Left lung (tissue), 10 donors: ENCODE data around the gene CACNA1F. TPM values are rescaled to one million over a fixed set of nuclear protein-coding genes. Genes with fewer than 3 reads are reported as not detected.

Experiments
- ATAC-seq: fragments of 200-7000 bp; cut with Tn5 transposase; one replicate; pipeline ENCODE4 v1.9.1; 2020; ENCODE audit warnings: moderate library complexity
- DNase-seq, 4 donors: peaks; one replicate each; pipeline ENCODE4 v3.0.0-alpha.2; 2013 to 2020
- H3K27ac ChIP-seq, 2 donors: fragments of 200-600 bp; sonication (generic) in 1 of 2; one replicate each; pipeline versions ENCODE4 v1.5.0 to v1.8.0; 2020 to 2021
- H3K27me3 ChIP-seq, 2 donors: fragments of 200-600 bp; sonication (generic) in 1 of 2; one replicate each; pipeline versions ENCODE4 v1.5.0 to v1.8.0; 2020 to 2021
- H3K36me3 ChIP-seq, 2 donors: fragments of 200-600 bp; sonication (generic) in 1 of 2; one replicate each; pipeline versions ENCODE4 v1.5.0 to v1.8.0; 2020 to 2021
- H3K4me1 ChIP-seq, 2 donors: fragments of 200-600 bp; one replicate each; pipeline ENCODE4 v1.8.0; 2021
- H3K4me3 ChIP-seq, 2 donors: fragments of 200-600 bp; sonication (generic) in 1 of 2; one replicate each; pipeline versions ENCODE4 v1.5.0 to v1.8.0; 2020 to 2021; ENCODE audit warnings: mild to moderate bottlenecking in 1 of 2
- H3K9me3 ChIP-seq, 2 donors: fragments of 200-600 bp; sonication (generic) in 1 of 2; one replicate each; pipeline versions ENCODE4 v1.5.0 to v1.8.0; 2020 to 2021
- intact Hi-C, 2 donors: fragments of 100-400 bp; cut with DNase I; formaldehyde crosslinking; loops; one replicate each; pipeline versions ENCODE4 v1.11.2 to v1.14.2; 2022
- polyA plus RNA-seq, 6 donors: library from polyadenylated mRNA; unstranded; fragments of 120-200 nt; gene quantifications; one replicate each; pipeline ENCODE4 v1.2.1, GENCODE V29; 2013; ENCODE audit not compliant: insufficient read length in 6 of 6
- total RNA-seq, 2 donors: library from RNA; stranded (reverse); fragmentation: NEBNext Ultra II Directional; extraction: Animal tissue kit (Norgen Biotek cat#: 25700); gene quantifications; one replicate each; pipeline ENCODE4 v1.2.1, GENCODE V29; 2021
- TF ChIP-seq, protein P1 (sequence below), 2 donors: fragments of 200-600 bp; sonication (generic) in 1 of 2; IDR thresholded peaks; one replicate each; pipeline versions ENCODE4 v1.5.0 to v1.8.0; 2021; ENCODE audit warnings: antibody characterized with exemption in 2 of 2
- donor health status: DM: no; HTN: yes; CAD: no.
- donor health status: DM: no; HTN: no; CAD: no.

The CACNA1F gene
- total and polyA plus RNA-seq, 8 donors = 0.20 to 0.73 (median 0.25) TPM

DNA sequence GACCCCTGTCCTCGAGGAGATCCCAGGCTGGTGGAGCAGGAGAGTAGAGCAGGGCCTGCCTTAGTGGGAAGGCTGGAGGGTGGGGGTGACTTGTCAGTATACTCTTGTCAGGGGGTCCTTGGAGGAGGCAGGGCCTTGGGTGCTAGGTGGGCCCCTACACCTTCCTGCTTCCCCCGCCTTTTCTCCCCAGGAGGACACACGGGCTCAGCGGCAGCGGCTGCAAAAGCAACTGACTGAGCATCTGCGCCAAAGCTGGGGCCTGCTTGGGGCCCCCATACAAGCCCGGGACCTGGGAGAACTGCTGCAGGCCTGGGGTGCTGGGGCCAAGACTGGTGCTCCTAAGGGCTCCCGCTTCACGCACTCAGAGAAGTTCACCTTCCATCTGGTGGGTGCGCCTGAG, 13.4 kb upstream of the CACNA1F start:
- DNase-seq (no peak), ATAC-seq (no peak)
- Histone ChIP-seq H3K4me3 (no peak overlapping the region), H3K27ac (no peak overlapping the region), H3K4me1 (no peaks in the 10 kb centered on the region), H3K9me3 (no peaks in the 10 kb centered on the region), H3K27me3 (no peaks in the 10 kb centered on the region), H3K36me3 (peaks cover 0 to 84% of the 10 kb centered on the region in 2 donors)
- intact Hi-C loops = no loop called here
- TF ChIP-seq, protein P1, sequence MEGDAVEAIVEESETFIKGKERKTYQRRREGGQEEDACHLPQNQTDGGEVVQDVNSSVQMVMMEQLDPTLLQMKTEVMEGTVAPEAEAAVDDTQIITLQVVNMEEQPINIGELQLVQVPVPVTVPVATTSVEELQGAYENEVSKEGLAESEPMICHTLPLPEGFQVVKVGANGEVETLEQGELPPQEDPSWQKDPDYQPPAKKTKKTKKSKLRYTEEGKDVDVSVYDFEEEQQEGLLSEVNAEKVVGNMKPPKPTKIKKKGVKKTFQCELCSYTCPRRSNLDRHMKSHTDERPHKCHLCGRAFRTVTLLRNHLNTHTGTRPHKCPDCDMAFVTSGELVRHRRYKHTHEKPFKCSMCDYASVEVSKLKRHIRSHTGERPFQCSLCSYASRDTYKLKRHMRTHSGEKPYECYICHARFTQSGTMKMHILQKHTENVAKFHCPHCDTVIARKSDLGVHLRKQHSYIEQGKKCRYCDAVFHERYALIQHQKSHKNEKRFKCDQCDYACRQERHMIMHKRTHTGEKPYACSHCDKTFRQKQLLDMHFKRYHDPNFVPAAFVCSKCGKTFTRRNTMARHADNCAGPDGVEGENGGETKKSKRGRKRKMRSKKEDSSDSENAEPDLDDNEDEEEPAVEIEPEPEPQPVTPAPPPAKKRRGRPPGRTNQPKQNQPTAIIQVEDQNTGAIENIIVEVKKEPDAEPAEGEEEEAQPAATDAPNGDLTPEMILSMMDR (IDR thresholded peaks at IDR 0.05) = no peak

DNA sequence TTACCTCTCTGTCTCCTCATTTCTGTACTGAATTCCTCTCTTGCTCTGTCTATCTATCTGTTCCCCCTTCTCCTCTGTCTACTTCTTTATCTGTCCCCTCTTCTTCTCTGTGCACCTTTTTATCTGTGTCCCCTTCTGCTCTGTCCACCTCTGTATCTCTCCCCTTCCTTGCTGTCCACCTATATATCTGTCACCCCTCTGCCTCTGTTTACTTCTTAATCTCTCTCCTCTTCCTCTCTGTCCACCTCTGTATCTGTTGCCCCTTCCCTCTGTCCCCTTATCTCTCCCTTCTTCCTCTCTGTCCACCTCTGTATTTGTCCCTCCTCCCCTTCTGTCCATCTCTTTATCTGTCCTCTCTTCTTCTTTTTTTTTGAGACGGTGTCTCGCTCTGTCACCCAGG, 11.1 kb upstream of the CACNA1F start:
- TF ChIP-seq, protein P1 (IDR thresholded peaks at IDR 0.05) = no peak
- Histone ChIP-seq H3K27ac (no peak overlapping the region), H3K9me3 (no peaks in the 10 kb centered on the region), H3K36me3 (peaks cover 0 to 69% of the 10 kb centered on the region in 2 donors), H3K4me3 (no peak overlapping the region), H3K4me1 (no peaks in the 10 kb centered on the region), H3K27me3 (no peaks in the 10 kb centered on the region)
- ATAC-seq (no peak), DNase-seq (no peak)
- intact Hi-C loops = no loop called here

DNA sequence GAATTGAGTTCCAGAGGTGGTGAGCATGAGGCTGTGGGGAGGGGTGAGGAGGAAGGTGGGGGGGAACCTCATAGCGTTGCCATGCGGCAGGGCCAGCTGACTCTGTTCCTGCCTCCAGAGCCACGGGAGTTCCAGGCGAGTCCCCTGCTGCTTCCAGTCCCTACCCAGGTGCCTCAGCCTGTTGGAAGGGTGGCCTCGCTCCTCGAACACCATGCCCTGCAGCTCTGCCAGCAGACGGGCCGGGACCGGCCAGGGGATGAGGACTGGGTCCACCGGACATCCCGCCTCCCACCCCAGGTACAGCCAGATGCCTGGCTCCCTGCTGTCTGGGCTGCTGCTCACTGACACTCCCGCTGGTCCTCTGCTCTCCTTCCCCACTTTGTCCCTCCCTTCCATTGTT, 10.0 kb upstream of the CACNA1F start:
- Histone ChIP-seq H3K4me3 (no peak overlapping the region), H3K36me3 (peaks cover 0 to 58% of the 10 kb centered on the region in 2 donors), H3K27ac (no peak overlapping the region), H3K4me1 (no peaks in the 10 kb centered on the region), H3K9me3 (no peaks in the 10 kb centered on the region), H3K27me3 (no peaks in the 10 kb centered on the region)
- DNase-seq (no peak), ATAC-seq (no peak)
- intact Hi-C loops = no loop called here
- TF ChIP-seq, protein P1 (IDR thresholded peaks at IDR 0.05) = no peak

DNA sequence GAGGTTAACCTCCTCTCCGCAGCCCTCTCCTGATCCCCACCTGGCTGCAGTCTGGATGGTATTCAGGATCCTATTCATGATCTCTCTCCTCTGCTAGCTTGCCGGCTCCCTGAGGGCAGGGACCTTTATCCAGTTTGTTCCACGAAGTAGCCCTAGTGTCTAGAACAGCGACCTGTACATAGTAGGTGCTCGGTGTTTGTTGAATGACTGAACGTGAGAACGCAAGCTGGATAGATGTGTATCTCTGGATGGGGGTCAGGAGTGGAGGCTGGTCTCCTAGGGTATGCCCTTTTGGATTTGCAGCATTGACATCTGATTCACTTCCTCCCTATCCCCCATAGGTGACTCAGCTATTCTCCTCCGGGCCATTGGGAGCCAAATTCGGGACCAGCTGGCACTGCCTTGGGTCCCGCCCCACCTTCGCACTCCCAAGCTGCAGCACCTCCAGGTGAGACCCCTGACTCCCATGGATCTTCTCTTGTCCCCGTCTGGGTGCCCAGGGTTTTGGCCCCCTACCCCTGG, 9.5 kb upstream of the CACNA1F start:
- no peaks in the 10 kb centered on the region for H3K9me3 ChIP-seq
- TF ChIP-seq, protein P1 (IDR thresholded peaks at IDR 0.05) = no peak
- DNase-seq (no peak), ATAC-seq (no peak)
- peaks cover 0 to 53% of the 10 kb centered on the region in 2 donors for H3K36me3 ChIP-seq
- H3K4me3 ChIP-seq = no peak overlapping the region
- no peak overlapping the region for H3K27ac ChIP-seq
- intact Hi-C loops = no loop called here
- no peaks in the 10 kb centered on the region for H3K27me3 ChIP-seq
- H3K4me1 ChIP-seq = no peaks in the 10 kb centered on the region

DNA sequence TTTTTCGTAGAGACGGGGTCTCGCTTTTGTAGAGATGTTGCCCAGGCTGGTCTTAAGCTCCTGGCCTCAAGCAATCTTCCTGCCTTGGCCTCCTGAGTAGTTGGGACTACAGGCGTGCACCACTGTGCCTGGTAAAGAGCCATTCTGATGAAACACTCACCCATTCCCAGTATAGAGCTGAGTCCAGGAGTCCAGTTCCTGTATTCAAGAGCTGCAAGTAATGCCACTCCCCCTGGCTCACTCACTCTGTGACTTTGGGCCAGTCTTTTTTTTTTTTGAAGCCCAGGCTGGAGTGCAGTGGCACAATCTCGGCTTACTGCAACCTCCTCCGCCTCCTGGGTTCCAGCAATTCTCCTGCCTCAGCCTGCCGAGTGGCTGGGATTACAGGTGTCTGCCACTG, 5.6 kb upstream of the CACNA1F start:
- H3K27me3 ChIP-seq = no peaks in the 10 kb centered on the region
- TF ChIP-seq, protein P1 (IDR thresholded peaks at IDR 0.05) = no peak
- H3K27ac ChIP-seq = no peak overlapping the region
- intact Hi-C loops = no loop called here
- ATAC-seq (no peak), DNase-seq (no peak)
- H3K9me3 ChIP-seq = no peaks in the 10 kb centered on the region
- peaks cover 0 to 19% of the 10 kb centered on the region in 2 donors for H3K36me3 ChIP-seq
- no peak overlapping the region for H3K4me3 ChIP-seq
- H3K4me1 ChIP-seq = peaks cover 0 to 17% of the 10 kb centered on the region in 2 donors
